SJSA1 (cell line): ENCODE data around the gene CTIF. TPM values are rescaled to one million over a fixed set of nuclear protein-coding genes. Genes with fewer than 3 reads are reported as not detected.

Source experiments
- DNase-seq, 2 experiments: peaks; one replicate each; pipeline ENCODE4 v3.0.0-alpha.2; 2015 to 2020; ENCODE audit warnings: low spot score in 2 of 2, low read depth in 1 of 2
- H3K27ac ChIP-seq: fragments of 250-450 bp; sonication (Bioruptor Pico); 2 replicates; pipeline ENCODE4 v1.5.1; 2020; ENCODE audit warnings: mild to moderate bottlenecking, moderate library complexity
- H3K27me3 ChIP-seq: fragments of 250-450 bp; sonication (Bioruptor Pico); replicated peaks from 2 replicates; pipeline ENCODE4 v1.5.1; 2020; ENCODE audit warnings: mild to moderate bottlenecking, moderate library complexity
- H3K36me3 ChIP-seq: fragments of 250-450 bp; sonication (Bioruptor Pico); 2 replicates; pipeline ENCODE4 v1.5.1; 2020; ENCODE audit warnings: mild to moderate bottlenecking
- H3K4me1 ChIP-seq: fragments of 250-450 bp; sonication (Bioruptor Pico); replicated peaks from 2 replicates; pipeline ENCODE4 v1.6.1; 2021; ENCODE audit warnings: mild to moderate bottlenecking
- H3K4me3 ChIP-seq: fragments of 250-450 bp; sonication (Bioruptor Pico); 2 replicates; pipeline ENCODE4 v1.5.1; 2020; ENCODE audit warnings: mild to moderate bottlenecking
- H3K9me3 ChIP-seq: fragments of 250-450 bp; sonication (Bioruptor Pico); replicated peaks from 2 replicates; pipeline ENCODE4 v1.5.1; 2020; ENCODE audit warnings: mild to moderate bottlenecking
- total RNA-seq: library from RNA; depleted of rRNA; stranded (reverse); fragments of >200 nt; shearing (Covaris generic); gene quantifications from 2 replicates; pipeline ENCODE4 v1.2.3, GENCODE V29; 2014

CTIF gene
- total RNA-seq, 1 experiment from 2014 or later: 91.5 TPM

- no peaks in the 10 kb centered on the region for H3K27me3 ChIP-seq
- H3K4me3 ChIP-seq: no peak overlapping the region
- peaks cover 82% of the 10 kb centered on the region for H3K36me3 ChIP-seq
- peaks cover 16% of the 10 kb centered on the region for H3K4me1 ChIP-seq
- no peaks in the 10 kb centered on the region for H3K9me3 ChIP-seq
- H3K27ac ChIP-seq: no peak overlapping the region
- DNase-seq: no peak
These were observed 213.6 kb downstream of the CTIF start for GRCh38 chr18:48752478-48752877.

- Histone ChIP-seq H3K27ac (no peak overlapping the region), H3K4me1 (peaks cover 16% of the 10 kb centered on the region)
- no peak for DNase-seq
These were observed 214.1 kb downstream of the CTIF start for GRCh38 chr18:48752928-48753327.

DNA sequence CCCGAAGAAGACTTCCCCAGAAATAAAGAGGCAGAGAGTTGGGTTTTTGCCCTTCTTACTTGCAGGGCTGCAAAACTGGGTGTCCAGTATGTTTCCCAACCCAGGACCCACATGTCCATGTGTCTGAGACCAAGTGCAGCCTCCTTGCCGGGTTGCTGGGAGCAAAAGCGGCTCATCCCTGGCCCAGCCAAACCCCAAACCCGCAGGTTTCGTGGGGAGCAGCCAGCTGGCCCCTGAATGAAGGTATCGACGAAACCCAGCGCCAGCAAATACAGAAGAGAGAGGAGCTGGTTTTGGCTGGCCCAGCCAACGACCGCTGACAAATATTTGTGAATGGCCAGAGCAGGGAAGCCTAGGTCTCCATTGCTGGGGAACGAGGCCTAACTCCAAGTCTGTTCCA lies 214.9 kb downstream of the CTIF start:
- H3K36me3 ChIP-seq: peaks cover 89% of the 10 kb centered on the region
- peaks cover 16% of the 10 kb centered on the region for H3K4me1 ChIP-seq
- H3K4me3 ChIP-seq: no peak overlapping the region
- no peak for DNase-seq
- no peaks in the 10 kb centered on the region for H3K27me3 ChIP-seq
- no peaks in the 10 kb centered on the region for H3K9me3 ChIP-seq
- no peak overlapping the region for H3K27ac ChIP-seq

More at GRCh38 chr18:48752928-48753327, 214.1 kb downstream of the CTIF start:
- Histone ChIP-seq H3K36me3 (peaks cover 87% of the 10 kb centered on the region), H3K9me3 (no peaks in the 10 kb centered on the region), H3K4me3 (no peak overlapping the region), H3K27me3 (no peaks in the 10 kb centered on the region)

GRCh38 chr18:48754559-48754958 lies 215.7 kb downstream of the CTIF start:
- no peaks in the 10 kb centered on the region for H3K27me3 ChIP-seq
- H3K27ac ChIP-seq: no peak overlapping the region
- no peak for DNase-seq
- no peaks in the 10 kb centered on the region for H3K9me3 ChIP-seq
- peaks cover 15% of the 10 kb centered on the region for H3K4me1 ChIP-seq
- H3K4me3 ChIP-seq: no peak overlapping the region
- peaks cover 94% of the 10 kb centered on the region for H3K36me3 ChIP-seq

- Histone ChIP-seq H3K4me3 (no peak overlapping the region), H3K27ac (no peak overlapping the region), H3K4me1 (peaks cover 10% of the 10 kb centered on the region), H3K9me3 (no peaks in the 10 kb centered on the region), H3K27me3 (no peaks in the 10 kb centered on the region), H3K36me3 (peaks cover 94% of the 10 kb centered on the region)
- no peak for DNase-seq
These were observed 216.2 kb downstream of the CTIF start for GRCh38 chr18:48754993-48755473.

DNA sequence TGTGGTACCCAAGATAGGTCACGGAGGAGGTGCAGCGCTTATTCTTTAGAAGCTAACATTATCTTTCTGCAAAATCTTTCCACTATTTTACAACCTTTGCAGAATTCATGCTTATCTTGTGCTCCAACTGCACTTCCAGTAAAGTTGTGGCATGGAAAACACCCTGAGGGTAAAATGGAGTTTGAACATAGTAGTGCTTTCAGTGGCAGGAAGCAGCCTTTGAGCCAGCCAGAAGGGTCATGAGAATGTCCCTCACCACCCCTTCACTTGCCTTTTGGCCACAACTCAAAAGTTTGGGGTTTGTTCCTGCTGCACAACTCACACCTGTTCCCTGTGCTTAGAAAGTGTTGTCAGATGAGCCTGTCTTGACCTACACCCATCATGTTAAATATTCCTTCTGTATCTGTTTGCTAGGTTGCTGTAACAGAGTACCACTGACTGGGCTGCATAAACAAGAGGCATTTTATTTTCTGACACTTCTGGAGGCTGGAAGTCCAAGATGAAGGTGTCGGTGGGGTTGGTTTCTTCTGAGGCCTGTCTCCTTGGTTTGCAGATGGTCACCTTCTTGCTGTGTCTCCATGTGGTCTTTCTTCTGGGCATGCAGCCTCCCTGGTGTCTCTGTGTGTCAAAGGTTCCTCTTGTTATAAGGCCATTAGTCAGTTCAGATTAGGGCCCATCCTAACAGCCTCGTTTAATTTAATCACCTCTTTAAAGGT lies 217.8 kb downstream of the CTIF start:
- no peak overlapping the region for H3K4me3 ChIP-seq
- no peak overlapping the region for H3K27ac ChIP-seq
- no peaks in the 10 kb centered on the region for H3K9me3 ChIP-seq
- H3K36me3 ChIP-seq: peaks cover 94% of the 10 kb centered on the region
- no peaks in the 10 kb centered on the region for H3K4me1 ChIP-seq
- H3K27me3 ChIP-seq: no peaks in the 10 kb centered on the region
- no peak for DNase-seq

- Histone ChIP-seq H3K27ac (no peak overlapping the region), H3K27me3 (no peaks in the 10 kb centered on the region), H3K4me3 (no peak overlapping the region), H3K9me3 (no peaks in the 10 kb centered on the region), H3K4me1 (no peaks in the 10 kb centered on the region), H3K36me3 (peaks cover 94% of the 10 kb centered on the region)
- DNase-seq: no peak
These were observed 218.5 kb downstream of the CTIF start for GRCh38 chr18:48757367-48757766.

GRCh38 chr18:48757906-48758305 lies 219.1 kb downstream of the CTIF start:
- no peak for DNase-seq

DNA sequence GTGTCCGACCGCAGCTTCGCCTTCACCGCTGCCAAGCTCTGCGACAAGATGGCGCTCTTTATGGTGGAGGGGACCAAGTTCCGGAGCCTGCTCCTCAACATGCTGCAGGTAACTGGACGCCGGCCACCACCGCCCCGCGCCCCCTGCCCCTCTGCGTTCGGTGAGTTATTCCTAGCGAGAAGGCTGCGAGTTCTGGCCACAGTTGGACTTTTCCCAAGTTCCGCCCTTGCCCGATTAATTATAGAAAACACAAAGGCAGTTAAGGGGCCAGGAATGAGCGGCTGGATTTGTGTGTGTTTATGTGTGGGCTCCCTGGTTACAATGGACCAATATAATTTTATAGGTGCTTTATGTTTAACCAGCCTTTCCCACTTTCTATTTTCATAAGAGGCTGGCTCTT lies 222.8 kb downstream of the CTIF start:
- H3K27ac ChIP-seq: no peak overlapping the region
- H3K4me3 ChIP-seq: no peak overlapping the region
- H3K4me1 ChIP-seq: no peaks in the 10 kb centered on the region
- no peak for DNase-seq
- H3K9me3 ChIP-seq: no peaks in the 10 kb centered on the region
- H3K27me3 ChIP-seq: no peaks in the 10 kb centered on the region
- H3K36me3 ChIP-seq: peaks cover 98% of the 10 kb centered on the region

More at GRCh38 chr18:48757906-48758305, 219.1 kb downstream of the CTIF start:
- no peak overlapping the region for H3K4me3 ChIP-seq
- no peaks in the 10 kb centered on the region for H3K9me3 ChIP-seq
- peaks cover 95% of the 10 kb centered on the region for H3K36me3 ChIP-seq
- H3K4me1 ChIP-seq: no peaks in the 10 kb centered on the region
- H3K27ac ChIP-seq: no peak overlapping the region
- no peaks in the 10 kb centered on the region for H3K27me3 ChIP-seq

DNA sequence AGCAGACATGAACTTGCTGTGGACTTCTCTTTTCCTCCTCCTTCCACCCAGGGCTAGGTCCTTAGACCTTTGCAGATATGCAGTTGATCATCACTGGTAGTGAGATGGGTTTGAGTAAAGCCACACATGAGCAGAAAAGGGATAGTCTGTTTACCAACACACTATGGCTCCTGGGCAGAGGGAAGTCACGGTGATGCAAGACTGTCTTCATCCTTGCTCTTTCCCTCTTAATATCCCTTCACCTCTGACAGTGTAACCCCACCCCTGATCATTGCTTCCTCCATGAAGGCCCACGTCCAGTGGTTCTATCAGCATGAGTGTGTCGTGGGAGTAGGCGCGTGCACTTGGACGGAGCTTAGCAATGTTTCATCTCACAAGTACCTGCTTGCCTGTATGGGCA lies 223.2 kb downstream of the CTIF start:
- no peak for DNase-seq
- Histone ChIP-seq H3K36me3 (peaks cover 98% of the 10 kb centered on the region), H3K27ac (no peak overlapping the region), H3K27me3 (no peaks in the 10 kb centered on the region), H3K4me1 (no peaks in the 10 kb centered on the region), H3K4me3 (no peak overlapping the region), H3K9me3 (no peaks in the 10 kb centered on the region)

- no peak overlapping the region for H3K27ac ChIP-seq
- no peak for DNase-seq
- peaks cover 98% of the 10 kb centered on the region for H3K36me3 ChIP-seq
- H3K27me3 ChIP-seq: no peaks in the 10 kb centered on the region
- no peaks in the 10 kb centered on the region for H3K9me3 ChIP-seq
- no peak overlapping the region for H3K4me3 ChIP-seq
- no peaks in the 10 kb centered on the region for H3K4me1 ChIP-seq
These were observed 224.2 kb downstream of the CTIF start for GRCh38 chr18:48762836-48763718.

- Histone ChIP-seq H3K4me1 (no peaks in the 10 kb centered on the region), H3K9me3 (no peaks in the 10 kb centered on the region), H3K27ac (no peak overlapping the region), H3K27me3 (no peaks in the 10 kb centered on the region), H3K36me3 (peaks cover 98% of the 10 kb centered on the region), H3K4me3 (no peak overlapping the region)
- DNase-seq: no peak
These were observed 224.9 kb downstream of the CTIF start for GRCh38 chr18:48763719-48764100.

- no peaks in the 10 kb centered on the region for H3K4me1 ChIP-seq
- DNase-seq: no peak
- no peak overlapping the region for H3K4me3 ChIP-seq
- no peak overlapping the region for H3K27ac ChIP-seq
- H3K9me3 ChIP-seq: no peaks in the 10 kb centered on the region
- H3K36me3 ChIP-seq: peaks cover 98% of the 10 kb centered on the region
- H3K27me3 ChIP-seq: no peaks in the 10 kb centered on the region
These were observed 226.2 kb downstream of the CTIF start for GRCh38 chr18:48765053-48765452.

- H3K9me3 ChIP-seq: no peaks in the 10 kb centered on the region
- DNase-seq: no peak
- H3K4me1 ChIP-seq: no peaks in the 10 kb centered on the region
- no peak overlapping the region for H3K27ac ChIP-seq
- H3K36me3 ChIP-seq: peaks cover 98% of the 10 kb centered on the region
- no peak overlapping the region for H3K4me3 ChIP-seq
- H3K27me3 ChIP-seq: no peaks in the 10 kb centered on the region
These were observed 227.2 kb downstream of the CTIF start for GRCh38 chr18:48766026-48766425.
